Stimulated activated CD4-positive, alpha-beta T cell treated with anti-CD3 and anti-CD28 coated beads, Interleukin-2, amount 100 ng/mL, for 48 hours (primary cell): Measurements from ENCODE around the gene MYOD1.
A peak's percentile ranks its signal among the peaks of the same experiment; 100 is the strongest.

ENCODE experiments used
- DNase-seq, 2 donors: peaks; one replicate each; pipeline ENCODE4 v3.0.0-alpha.2; 2020

Gene MYOD1

DNA sequence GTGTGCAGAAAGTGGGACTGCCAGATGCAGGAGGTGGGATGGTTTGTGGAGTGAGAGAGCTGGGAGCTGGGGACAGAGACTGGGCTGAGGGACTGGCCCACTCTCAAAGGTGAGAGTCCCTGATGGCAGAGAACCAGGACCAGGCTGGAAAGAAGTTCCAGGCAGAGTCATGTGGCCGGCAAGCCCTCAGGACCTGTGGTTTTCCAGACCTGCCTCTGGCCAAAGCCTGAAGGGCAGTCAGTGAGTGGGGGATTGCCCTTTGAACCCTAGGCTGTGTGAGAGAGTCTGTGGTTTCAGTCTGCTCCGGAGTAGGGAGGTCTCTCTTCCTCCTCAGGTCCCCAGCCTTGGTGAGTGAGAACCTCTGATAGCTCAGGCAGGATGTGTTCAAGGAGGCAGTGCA is 32.2 kb downstream of the MYOD1 start:
- DNase-seq, result no peak

DNA sequence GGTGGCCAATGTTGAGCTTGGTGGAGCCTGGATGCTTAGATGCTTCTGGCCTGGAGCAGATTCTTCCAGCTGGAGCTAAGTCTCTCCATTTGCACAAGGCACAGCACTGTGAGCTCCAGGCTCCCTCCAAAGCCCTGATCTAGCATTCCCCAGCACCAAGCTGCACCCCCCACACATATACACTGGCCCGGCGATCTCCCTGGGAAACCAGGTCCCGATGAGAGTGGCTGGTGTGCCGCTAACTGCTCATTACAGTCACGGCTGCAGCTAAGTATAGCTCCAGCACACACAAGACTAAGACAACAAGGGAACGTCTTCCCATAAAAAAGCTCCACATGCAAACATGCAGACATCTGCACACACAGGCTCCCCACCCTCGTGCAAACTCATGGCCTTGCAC is 32.8 kb downstream of the MYOD1 start:
- no peak for DNase-seq

DNA sequence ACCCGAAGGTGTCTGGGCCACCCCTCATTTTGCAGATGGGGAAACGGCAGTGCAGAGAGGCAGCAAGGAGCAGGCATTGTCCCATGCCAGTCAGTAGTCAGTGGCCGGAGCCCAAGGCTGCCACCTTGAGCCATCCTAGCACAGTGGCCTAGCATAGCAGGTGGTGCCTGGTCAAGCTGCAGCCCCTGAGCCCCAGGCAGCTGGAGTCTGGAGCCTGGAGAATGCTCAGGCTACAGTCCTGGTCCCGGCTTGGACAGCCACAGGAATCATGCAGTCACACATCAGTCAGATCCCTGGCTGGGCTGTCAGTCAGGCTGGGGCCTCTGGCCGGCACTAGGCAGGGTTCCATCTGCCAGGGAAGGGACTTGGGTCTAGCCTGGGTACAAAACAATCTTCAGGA is 33.8 kb downstream of the MYOD1 start:
- DNase-seq, result no peak

DNA sequence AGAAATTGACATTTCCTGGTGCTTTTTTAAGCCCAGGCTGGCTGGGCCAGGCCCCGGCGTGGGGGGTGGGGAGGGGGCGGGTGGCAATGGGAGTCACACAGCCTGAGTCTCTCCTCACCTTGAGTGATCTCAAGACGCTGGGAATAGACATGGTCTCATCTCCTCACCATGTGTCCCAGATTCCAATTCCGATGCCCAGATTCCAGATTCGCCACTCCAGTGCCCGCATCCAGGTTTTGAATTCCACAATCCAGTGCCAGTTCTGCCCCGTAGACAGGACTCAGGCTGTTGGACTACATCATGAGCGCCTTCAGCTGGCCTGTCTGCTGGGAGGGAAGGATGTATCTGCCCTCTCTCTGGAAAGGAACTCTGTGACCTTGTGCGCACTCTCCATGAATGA is 34.3 kb downstream of the MYOD1 start:
- no peak for DNase-seq

DNA sequence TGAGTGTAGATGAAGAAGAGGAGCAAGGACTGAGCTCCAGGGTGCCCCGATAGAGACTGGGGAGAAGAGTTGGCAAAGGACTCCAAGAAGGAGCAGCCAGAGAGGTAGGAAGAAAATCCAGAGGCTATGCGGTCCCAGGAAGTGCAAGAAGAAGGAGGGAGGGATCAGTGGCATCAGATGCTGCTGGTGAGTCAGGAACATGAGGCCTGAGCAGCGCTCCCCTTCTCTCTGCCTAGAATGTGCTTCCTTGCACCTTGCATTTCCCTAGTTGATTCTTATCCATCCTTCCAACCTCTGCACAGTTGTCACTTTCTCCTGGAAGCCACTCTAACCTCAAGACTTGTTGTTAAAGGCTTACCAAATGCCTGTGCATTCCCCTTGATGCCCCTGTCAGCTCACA is 36.5 kb downstream of the MYOD1 start:
- no peak for DNase-seq

DNA sequence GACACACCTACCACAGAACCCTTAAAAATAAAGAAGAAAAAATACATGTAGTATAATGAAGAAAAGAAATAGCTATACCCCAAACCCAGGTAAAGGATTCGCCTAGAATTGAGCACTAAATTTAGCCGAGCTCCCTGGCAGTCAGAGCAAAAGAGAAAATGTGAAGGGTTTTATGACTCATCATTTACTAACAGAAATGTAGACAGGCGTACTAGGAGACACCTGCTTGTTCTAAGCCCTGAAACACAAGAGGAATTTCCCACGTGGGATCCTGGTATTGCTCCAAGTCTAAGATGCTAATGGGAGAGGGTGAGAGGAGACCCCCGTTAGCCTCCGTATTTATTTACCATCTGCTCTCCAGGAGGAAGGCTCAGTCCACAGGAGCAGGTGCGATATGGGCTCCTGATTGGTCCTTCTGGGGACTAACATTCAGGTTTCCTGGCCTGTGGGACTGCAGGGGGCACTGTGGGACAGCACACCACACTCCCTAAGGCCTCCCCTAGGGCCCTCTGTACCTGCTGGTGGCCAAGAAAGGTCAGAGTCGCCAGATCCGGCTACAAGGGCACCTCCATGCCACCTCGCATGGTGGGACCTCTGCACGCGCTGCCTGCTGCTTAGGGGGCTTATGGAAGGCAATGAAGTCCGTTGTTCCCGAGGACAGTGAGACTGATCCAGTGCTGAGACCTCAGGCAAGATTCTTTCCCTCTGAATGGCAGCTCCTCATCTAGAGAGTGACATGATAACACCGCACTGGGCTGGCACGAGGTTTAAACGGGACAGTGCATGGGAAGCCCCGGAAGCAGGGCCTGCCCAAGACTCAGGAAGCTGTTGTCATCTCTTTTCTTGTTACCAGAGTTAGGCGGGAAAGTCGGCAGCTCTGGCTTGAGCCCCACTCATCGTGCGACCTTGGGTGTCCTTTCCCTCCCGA is 41.0 kb downstream of the MYOD1 start:
- DNase-seq, result peak in 1 of 2 donors; percentile 31

DNA sequence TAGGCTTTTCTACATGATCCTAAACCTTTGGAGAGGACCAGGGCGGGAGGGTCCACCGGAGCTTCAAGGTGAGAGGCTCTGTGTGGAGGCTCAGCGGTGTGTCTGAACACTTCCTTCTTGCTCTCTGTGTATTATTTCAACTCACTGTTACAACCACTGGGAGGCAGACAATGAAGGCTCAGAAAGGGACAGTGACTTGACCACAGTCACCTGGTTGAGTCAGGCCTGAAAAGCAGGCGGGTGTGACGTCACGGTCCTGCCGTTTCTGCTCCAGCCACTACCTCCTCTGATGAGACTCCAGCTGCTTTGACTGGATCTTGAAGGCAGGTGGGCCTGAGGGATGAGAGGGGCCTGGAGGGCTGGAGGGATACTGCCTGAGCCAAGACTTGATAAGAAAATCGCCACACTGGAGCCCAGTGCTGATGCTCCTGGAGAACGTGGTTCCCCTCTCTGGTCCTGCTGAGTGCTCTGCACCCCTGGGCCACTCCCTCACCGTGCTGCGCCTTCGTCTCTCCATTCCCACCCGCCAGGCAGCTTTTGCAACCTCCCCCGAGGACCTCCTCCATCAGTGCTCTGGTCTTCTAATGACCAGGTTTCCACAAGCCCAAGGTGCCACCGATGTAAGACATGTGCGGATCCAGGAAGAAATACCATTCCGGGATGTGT is 43.1 kb downstream of the MYOD1 start:
- DNase-seq, result no peak

DNA sequence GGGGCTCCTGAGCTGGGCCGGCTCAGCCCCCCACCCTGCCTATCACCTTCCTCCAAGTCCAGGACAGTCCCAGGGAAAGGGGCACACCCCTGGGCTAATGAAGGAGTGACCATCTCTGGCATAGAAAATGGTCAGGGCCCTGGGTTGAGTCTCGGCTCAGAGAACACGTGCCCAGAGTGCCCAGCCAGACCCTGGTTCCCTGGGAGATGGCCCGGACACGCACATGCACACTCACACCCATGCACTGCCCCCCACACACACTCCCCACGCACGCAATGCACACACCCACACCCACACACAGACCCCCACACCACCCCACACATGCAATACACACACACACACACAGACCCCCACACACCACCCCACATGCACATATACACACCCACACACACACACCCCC is 43.9 kb downstream of the MYOD1 start:
- no peak for DNase-seq

DNA sequence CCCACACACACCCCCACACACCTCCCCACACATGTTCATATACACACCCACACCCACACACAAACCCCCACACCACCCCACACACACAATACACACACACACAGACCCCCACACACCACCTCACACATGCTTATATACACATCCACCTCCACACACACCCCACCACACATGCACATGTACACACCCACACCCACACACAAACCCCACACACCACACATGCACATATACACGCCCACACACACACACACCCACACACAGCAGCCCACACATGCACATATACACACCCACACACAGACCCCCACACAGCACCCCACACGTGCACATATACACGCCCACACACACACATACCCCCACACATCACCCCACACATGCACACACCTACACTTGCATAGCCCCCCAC is 44.3 kb downstream of the MYOD1 start:
- DNase-seq, result no peak

DNA sequence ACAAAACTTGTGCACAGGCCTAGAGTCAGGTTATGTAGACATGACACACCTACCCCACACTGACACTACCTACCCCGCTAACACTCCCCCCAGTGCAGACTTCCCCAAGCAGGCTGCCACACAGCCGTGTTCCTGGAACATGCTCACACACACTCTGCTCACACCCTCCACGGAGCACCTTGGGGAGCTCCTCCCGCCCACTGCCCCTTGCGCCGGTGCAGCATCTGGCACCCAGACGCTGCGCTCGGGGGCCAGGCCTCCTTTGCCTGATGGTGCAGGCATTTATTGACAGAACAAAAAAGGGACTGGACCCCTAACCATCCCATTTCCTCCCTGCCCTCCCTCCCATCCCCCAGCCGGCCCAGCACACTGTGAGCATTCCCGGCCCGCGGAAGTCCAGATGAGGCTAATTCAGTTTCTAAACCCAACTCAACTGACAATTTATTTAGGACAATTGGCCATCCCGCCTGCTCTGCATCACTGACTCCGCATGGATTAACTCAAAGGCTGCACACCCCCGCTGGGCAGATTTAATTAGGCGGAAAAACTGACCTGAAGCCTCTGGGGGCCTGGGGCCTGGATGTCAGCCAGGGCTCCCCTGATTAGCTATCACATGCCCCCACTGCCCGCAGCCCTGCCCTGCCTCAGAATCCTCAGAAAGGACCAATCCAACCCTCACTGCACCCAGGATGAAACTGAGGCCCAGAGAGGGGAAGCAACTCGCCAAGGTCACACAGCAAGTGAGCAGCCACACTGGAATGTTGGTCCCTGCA is 45.3 kb downstream of the MYOD1 start:
- DNase-seq, result no peak

DNA sequence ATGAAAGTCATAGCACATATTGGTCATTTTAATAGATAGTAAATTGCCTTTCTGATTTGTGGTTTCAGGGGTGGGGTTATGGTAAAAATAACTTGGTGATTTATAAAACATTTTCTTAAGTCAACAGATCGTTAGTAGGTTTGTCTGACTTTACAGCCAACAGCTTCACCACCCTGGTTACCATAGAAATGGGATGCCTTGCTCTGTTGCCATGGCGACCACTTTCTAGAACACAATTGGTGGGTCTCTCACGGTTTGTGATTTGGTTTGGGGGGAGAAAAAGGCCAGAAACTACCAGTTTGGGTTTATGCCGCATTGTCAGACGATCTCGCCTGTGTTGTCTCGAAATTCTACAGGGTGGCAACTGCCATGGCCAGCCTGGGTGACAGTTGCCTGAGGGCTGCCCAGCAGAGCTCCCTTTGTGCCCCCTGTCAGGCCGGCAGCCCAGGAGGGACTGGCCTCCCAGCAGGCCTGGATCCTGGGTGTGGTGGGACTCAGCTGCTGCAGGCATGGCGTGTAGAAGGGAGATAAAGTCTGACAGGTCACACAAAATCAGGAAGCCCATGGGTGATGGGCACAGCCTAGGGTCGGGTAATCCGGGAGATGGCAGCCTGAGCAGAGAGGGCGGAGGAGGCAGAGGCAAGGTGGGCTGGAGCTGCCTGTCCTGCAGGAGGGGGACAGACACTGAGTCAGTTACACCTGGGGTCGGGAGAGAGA is 46.1 kb downstream of the MYOD1 start:
- no peak for DNase-seq

DNA sequence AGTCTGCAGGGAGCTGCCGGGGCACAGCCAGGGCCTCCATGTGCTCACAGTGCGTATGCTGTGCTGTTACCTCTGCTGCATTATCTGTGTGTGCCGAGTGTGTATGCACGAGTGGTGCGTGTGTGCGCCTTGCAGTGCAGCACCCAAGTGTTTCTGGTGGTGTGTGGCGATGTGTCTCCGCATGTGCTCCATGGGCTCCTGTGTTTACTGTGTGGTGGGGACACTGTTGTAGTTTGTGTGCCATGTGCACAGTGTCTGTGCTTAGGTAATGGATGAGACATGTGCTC is 46.6 kb downstream of the MYOD1 start:
- no peak for DNase-seq

DNA sequence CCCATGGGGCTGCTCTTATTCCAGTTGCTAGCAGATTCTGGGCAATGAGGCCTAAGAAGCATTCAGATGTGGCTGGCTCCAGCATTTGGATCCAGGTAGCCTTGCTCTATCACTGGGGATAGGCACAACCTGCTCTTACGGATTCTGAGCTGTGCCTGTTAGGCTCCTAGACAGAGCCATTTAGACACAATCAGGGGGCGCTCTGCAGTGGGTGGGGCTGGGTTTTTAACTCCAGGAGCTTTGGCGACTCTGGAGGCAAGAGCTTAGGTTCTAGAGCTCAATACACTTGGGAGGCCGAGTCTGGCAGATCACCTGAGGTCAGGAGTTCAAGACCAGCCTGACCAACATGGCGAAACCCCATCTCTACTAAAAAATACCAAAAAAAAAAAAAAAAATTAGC is 47.2 kb downstream of the MYOD1 start:
- no peak for DNase-seq

DNA sequence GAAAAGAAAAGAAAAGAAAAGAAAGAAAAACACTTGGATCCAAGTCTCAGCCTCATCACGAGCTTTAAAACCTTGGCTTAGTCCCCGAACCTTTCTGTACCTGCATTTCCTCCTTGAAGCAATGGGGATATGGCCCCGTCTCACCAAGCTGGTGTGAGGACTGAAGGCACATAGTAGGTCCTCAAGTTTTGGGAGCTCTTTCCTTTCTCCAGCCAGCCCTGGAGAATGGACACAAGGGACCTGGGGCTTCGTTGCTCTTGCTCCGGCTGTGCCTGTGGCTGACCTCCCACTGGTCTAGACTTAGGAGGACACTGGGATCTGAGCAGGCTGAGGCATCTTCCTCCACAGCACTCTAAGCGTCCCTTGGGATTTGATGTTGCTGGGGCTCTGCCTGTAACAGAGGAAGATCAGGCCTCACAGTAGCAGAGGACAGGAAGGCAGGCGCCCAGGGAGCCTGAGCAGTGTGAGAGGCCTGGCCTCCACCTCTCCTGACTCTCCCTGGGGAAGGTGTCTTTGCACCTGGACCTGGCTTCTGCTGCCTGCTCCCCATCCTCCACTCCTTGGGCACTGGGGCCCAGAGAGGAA is 48.0 kb downstream of the MYOD1 start:
- DNase-seq, result no peak

DNA sequence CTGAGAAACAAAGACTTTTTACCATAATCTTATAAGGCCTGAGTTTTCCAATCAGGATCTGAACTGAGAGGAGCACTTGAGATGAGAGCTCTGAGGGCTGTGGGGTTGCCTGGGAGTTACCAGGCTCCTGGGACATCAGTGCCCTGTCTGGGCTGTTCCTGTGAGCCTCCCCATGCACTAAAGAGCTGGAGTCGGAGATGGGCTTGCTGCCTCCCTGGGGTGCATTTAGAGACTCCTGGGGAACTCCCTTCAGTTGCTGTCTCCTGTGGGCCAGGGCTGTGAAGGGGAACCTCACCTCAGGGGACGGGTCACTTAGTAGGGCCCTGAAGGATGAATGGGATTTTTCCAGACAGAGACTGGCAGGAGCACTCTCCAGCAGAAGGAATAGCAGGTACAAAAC is 48.5 kb downstream of the MYOD1 start:
- no peak for DNase-seq

DNA sequence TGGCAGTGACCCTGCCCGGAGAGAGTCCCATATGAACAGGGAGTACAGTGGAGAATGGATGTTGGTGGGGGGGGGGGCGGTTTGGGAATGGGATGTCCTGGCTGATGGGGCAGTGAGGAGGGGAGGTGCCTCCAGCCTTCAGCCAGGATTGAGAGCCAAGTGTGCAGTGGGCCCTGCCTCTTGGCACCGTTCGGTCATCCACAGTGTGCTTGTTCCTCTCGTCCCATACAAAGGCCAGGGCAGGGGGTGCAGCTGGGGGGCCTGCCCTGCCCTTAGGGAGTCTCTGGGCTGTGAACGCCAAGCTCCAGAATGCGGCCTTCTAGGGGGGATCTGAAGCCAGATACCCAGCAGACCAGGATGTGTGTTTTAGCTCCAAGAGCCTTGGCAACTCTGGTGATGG is 49.2 kb downstream of the MYOD1 start:
- no peak for DNase-seq

DNA sequence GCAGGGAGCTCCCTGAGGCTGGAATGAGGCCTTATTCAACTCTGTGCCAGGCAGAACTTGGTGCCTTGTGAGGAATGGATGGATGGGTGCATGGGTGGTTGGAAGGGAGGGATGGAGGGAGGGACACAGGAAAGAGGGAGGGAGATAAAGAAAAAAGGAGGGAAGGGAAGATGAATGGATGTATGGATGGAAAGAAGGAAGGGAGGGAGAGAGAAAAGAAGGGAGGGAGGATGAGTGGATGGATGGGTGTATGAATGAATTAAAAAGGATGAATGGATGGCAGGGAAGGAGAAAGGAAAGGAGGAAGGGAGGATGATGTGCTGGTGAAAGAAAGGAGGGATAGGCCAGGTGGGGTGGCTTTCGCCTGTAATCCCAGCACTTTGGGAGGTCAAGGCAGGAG is 49.8 kb downstream of the MYOD1 start:
- DNase-seq, result no peak

DNA sequence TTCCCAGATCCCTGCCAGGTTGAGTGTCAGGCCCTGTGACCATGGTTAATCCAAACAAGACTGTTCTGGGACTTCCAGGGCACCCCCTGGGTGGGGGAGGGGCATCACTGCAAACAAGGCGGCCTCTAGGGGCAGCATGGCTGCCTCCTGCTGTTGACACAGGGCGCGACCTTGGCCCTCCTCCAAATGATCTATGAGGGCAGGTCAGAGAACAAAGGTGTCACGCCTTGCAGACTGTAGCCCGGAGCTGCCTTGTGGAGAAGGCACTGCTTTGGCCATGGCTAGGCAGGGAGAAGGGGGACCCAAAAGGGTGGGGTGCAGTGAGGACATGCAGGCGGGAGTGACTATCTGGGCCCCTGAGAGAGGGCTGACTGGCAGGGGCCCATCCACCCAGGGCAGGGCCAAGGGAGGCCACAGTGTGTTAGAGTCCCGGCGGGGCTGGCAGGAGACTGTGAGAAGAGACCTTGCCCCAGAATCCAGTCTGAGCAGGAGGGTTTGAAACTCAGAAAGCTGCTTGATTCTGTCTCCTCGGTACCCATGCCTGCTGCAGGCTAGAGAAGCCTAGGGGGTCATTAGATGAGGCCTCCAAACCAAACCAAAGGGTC is 50.8 kb downstream of the MYOD1 start:
- DNase-seq, result no peak

DNA sequence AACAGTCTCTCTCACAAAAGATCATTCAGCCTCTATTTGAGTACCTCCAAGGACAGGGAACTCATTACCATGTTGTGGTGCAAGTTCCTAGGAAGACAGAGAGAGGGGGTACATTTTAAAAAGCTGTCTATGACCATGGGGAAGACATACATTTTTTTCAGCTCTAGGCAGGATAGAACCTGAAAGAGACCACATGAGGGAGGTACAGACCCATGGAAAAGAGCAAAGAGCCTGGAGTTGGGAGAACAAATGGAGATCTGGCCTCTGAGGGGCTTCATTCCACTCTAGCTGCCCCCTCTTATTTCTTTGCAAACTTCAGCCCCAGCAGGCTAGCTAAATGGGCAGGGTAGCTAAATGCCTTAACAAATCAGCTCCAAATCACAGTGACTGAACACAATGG is 51.5 kb downstream of the MYOD1 start:
- DNase-seq, result no peak

DNA sequence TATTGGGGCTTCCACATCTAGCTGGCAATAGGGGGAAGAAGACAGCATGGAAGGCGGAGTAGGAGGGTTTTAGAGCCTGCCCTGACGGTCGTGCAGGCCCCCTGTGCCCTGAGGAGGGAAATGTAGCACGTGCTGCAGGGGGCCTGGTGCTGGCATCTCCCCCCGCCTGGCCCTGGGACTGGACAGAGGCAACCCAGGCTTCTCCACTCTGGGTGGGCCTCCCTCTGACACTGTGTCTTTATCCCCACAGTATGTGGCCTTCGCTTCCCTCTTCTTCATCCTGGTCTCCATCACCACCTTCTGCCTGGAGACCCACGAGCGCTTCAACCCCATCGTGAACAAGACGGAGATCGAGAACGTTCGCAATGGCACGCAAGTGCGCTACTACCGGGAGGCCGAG is 52.0 kb downstream of the MYOD1 start:
- DNase-seq, result no peak
